Peyer's patch (tissue), 4 donors: ENCODE measurements around the gene FAXDC2.

Experiments
- POLR2A ChIP-seq, 2 donors: fragments of 450-650 bp; IDR thresholded peaks; one replicate each; pipeline ENCODE4 v1.5.1; 2017; ENCODE audit warnings: antibody characterized with exemption in 2 of 2, mild to moderate bottlenecking in 2 of 2, moderate library complexity in 2 of 2
- TF ChIP-seq, protein P1 (sequence below), 6 experiments: fragments of 450-650 bp in 4 of 6; fragments of 200-600 bp in 2 of 6; sonication (generic) in 1 of 6; IDR thresholded peaks; one replicate each; pipeline ENCODE4 v1.5.1; 2017 to 2019; ENCODE audit warnings: antibody characterized with exemption in 6 of 6, mild to moderate bottlenecking in 3 of 6, moderate library complexity in 1 of 6

DNA sequence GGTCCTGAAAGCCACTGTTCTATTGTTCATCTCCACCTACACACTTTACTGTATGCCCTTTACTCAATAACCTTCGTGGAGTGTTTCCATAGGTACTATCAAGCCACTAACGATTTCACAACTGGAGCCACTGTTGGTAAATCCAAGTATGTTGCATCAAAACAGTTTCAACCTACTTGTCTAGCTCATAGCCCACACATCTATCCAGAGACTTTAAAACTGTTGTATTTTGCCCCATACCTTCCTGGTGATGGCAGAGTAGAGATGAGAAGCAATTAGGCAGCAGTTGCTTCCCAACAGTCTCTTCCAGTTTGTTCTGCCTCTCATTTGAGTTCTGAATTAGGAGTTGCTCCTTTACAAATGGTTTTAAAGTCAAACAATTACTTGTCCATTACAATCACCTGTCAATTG, 607 bp downstream of the FAXDC2 start:
- TF ChIP-seq, protein P1, sequence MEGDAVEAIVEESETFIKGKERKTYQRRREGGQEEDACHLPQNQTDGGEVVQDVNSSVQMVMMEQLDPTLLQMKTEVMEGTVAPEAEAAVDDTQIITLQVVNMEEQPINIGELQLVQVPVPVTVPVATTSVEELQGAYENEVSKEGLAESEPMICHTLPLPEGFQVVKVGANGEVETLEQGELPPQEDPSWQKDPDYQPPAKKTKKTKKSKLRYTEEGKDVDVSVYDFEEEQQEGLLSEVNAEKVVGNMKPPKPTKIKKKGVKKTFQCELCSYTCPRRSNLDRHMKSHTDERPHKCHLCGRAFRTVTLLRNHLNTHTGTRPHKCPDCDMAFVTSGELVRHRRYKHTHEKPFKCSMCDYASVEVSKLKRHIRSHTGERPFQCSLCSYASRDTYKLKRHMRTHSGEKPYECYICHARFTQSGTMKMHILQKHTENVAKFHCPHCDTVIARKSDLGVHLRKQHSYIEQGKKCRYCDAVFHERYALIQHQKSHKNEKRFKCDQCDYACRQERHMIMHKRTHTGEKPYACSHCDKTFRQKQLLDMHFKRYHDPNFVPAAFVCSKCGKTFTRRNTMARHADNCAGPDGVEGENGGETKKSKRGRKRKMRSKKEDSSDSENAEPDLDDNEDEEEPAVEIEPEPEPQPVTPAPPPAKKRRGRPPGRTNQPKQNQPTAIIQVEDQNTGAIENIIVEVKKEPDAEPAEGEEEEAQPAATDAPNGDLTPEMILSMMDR (IDR thresholded peaks at IDR 0.05): no peak
- no peak for TF ChIP-seq POLR2A (IDR thresholded peaks at IDR 0.05)
